NCI-H2227 (cell line): Measurements from ENCODE around the gene CDKN2A.

Experiments
- DNase-seq: peaks from one replicate; lab custom pipeline; 2025; ENCODE audit not compliant: unreplicated experiment; lab: John Stamatoyannopoulos, UW

CDKN2A gene

GRCh38 chr9:21993893-21994555 lies at the start of gene CDKN2A:
Gene CDKN2A, minus strand, starts transcription at chr9:21994392.
- peak; percentile 83 for DNase-seq

DNA sequence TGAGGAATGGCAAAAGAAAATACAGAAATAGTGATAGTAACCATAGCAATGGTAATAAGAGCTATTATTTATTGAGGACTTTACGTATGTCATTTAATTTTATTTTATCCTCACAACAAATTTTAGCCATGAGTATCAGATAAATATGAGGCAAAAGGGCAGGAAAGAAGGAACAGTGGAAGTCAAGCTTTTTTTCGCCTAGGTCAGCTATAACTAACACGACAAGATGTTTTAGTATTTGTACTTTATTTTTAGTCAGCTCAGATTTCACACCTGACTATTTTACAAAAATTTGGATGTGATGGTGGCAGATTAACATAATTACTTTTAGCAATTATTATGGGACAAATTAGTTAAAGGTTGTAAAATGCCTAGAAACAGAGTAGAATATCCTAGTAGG lies 49.7 kb upstream of the CDKN2A start:
- DNase-seq = no peak

- no peak for DNase-seq
These were observed 47.6 kb upstream of the CDKN2A start for GRCh38 chr9:22041775-22042174.

- DNase-seq = no peak
These were observed 47.2 kb upstream of the CDKN2A start for GRCh38 chr9:22041344-22041743.

DNA sequence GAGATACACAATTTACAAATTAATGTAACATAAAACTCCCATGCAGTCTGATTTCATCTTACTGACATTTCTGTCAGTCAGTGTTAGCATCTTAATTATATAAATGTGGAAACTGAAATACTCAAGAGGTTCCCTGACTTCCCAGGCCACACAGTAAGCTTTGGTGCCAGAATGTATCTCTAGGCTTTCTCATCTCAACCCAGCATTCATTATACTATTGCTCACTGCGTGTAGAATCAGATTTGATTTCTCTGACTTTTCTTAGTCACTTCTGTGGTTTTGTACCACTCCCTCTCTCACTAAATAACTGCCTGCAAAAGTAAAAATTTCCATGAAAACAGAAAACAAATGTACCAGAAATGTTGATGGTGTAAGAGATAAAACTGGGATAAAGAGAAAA lies 46.6 kb upstream of the CDKN2A start:
- DNase-seq = no peak

DNA sequence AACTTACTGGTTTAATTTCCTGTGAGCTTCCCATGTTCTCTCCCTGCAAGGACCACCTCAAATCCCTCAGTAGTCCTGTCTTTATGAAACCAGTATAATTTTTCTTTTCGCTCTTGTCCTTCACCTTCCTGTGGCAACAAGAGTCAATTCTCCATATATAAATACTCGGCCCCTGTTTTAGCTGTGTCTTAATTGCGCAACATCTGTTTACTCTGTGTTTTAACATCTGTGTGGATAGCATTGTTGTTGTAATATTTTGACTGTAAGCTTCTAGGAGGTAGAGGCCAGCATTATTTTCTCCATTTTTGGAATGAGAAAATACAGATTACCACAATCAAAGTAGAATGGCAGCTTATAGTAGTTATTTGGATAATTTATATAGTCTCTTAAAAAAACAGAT lies 45.1 kb upstream of the CDKN2A start:
- no peak for DNase-seq

- DNase-seq = peak; percentile 13
These were observed 43.9 kb upstream of the CDKN2A start for GRCh38 chr9:22037954-22038690.

DNA sequence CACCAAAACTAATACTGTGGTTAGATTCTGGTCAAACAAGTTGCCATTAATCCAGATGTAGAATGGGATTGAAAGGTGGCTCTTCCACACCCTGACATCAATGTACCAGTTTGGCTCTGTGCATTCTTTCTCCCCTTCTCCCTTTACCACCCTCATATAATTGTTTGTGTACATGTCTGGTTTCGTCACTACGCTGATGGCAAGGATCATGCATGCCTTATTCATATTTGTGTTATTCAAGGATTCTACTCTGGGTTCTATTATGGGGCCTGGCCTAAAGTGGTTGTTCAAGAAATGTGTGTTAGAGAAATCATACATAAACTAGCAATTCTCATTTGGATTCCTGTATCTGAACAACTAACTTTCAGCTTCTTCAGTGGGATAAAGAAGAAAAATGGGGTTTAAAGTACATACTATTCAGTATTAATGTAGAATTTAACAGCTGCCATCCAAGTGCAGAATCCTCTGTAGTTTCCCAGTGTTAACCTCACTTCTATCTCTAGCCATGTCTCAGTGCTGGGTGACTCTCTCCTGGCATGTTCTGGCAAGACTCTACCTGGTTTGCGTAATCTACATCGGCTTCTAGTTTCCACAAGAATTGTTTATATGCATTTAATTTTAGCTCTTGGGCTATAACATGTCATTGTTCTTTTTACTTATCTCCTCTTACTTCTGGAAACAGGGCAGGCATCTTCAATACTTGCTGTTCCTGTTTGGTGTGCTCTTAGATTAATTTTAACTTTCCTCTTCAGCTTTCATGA lies 42.9 kb upstream of the CDKN2A start:
- no peak for DNase-seq

DNA sequence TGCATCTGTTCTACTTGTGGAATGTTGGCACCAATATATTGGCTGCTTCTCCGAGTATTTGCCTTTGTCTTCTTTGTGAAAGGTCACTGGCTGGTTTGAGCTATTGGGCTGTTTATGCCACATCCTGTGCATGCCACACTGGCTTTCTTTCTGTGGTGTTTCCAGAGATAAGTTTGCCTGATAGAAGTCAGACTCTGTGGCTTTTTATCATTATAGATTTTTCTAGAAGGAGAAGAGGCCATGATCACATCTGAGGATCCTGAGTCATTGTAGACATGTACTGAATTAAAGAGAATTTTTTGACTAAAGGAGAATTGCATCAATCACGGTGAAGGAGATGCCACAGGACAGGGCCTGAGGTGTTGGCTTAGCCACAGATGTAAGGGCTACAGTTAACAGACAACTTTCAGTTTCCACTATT lies 41.4 kb upstream of the CDKN2A start:
- DNase-seq = no peak

GRCh38 chr9:22033012-22033630 lies 38.9 kb upstream of the CDKN2A start:
- no peak for DNase-seq

DNA sequence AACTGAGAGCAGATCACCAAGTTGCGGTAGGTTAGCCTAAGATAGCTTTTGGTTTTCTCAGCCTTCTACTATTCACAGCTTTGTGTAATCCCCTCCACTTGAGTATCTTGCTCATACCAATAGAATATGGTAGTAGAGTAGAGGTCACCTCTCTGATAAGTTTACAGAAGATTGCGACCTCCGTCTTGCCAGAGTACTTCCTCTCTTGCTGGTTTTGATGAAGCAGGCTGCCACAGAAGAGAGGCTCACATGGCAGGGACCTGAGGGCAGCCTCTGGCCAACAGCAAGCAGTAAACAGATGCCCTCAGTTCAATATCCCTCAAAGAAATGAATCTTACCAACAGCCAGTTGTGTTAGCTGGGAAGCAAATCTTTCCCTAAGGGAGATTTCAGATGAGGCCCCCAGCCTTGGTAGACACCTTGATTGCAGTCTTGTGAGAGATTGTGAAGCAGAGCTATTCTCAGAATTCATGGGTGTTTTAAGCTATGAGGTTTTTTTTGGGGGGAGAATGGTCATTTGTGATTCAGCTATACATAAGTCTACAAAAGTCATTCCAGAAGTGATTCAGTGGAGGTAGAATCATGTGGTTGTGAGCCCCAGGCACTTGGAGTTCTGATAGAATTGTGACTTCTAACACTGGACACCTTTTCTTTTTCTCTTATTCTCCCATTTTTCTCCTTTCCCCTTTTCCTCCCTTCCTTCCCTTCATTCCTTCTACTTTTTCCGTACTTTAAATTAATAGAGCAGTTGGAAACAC lies 37.6 kb upstream of the CDKN2A start:
- DNase-seq = no peak

DNA sequence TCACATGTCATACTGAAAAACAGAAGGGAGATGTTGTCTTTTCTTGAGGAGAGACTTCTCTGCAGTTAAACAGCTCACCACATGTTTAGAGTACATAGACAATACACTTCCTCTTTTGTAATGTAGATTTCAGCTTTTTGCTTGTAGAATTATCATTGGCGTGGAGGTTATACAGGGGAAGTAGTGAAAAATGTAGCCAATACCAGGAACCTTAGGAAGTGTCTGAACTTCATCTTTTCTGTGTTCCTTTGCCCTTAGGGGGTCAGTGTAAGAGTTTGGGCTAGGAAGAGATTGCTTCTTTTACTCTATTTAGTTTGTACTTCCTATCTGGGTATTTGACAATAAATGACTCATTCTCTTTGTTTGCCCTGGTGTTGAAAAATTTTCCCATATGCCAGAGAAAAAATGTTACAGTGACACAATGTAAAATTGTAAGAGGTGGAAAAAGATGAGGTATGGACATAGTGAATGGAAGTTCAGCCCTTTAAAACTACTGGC lies 36.0 kb upstream of the CDKN2A start:
- DNase-seq = no peak

- DNase-seq = no peak
These were observed 35.0 kb upstream of the CDKN2A start for GRCh38 chr9:22029231-22029630.

DNA sequence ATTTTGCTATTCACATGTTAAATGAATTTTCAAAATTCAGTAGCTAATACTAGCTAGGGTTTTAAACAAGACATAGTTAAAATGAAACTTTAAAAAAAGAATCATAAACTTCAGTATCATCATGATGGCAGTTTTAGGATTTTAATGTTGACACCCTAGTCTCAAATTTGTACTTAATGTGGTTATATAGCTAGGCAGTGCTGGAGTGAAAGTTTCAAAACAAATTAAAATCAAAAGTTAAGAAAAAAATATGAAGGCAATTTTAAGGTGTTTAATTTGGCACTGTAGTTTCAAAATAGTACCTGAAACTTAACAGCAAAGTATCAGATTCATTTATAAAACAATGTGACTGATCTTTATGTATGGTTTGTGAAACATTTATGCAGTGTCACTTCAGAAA lies 34.2 kb upstream of the CDKN2A start:
- no peak for DNase-seq

DNA sequence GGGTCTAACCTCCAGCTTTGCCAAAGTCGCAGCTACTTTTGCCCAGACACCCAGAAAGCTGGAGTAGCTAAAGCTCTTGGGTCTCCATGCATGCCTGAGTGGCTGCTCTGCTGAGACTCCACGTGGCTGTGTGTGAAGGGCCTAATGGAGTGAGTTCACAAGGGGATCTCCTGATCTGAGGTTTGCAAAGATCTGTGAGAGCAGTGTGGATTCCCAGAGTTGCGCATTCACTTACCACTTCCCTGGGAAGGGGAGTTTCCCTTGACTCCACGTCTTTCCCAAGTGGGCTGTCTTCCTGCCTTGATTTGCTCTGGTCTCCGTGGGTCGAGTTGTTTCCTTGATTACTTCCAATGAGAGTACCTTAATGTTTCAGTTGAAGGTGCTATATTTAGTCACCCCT lies 32.5 kb upstream of the CDKN2A start:
- DNase-seq = no peak

- DNase-seq = no peak
These were observed 28.2 kb upstream of the CDKN2A start for GRCh38 chr9:22022396-22022795.

DNA sequence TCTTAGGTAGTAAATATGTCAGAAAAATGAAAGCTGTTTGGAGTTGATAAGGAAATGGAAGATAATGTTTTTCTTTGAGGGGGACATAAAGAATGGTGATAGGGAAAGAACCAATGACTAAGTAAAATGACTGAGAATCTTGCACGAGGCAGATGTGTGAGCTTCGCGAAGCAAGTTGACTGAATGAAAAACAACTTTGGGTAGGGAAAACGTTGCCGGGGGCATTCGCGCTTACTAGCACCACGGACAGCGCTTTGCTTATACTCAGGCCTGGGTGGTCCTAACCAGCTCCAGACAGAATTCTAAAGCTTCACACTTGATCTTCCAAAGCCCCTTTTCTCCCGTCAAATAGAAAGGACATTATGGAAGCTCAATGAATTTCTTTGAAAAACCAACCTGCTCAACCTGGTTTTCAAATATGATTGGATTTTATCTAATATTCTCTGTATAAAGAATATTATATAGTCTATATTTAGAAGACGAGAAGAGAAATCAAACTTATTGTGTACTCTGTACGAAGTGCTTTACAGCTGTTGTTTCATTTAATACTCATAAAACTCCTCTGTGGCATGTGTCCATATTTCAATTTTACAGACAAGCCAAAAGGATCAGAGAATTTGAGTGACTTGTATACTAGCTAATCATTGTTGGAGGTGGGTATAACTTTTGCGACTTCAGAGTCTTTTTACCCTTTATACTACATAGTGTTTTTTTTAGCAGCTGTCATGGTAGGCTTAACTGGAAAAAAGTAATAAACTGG lies 16.9 kb upstream of the CDKN2A start:
- DNase-seq = no peak

GRCh38 chr9:22009506-22009867 lies 15.3 kb upstream of the CDKN2A start:
- no peak for DNase-seq

GRCh38 chr9:22008717-22009505 lies 14.7 kb upstream of the CDKN2A start, which contains the start of gene CDKN2B:
Gene CDKN2B, minus strand, starts transcription at chr9:22009305. Its CDS starts 352 bp downstream, at chr9:22008953.
- DNase-seq = peak; percentile 97
